LNCAP (cell line): ENCODE results near the gene SCAMP5.

Experiments used
- CTCF ChIP-seq: fragments of 450-650 bp; IDR thresholded peaks from 2 replicates; pipeline ENCODE4 v1.5.1; 2017; ENCODE audit warnings: mild to moderate bottlenecking

Gene SCAMP5

DNA sequence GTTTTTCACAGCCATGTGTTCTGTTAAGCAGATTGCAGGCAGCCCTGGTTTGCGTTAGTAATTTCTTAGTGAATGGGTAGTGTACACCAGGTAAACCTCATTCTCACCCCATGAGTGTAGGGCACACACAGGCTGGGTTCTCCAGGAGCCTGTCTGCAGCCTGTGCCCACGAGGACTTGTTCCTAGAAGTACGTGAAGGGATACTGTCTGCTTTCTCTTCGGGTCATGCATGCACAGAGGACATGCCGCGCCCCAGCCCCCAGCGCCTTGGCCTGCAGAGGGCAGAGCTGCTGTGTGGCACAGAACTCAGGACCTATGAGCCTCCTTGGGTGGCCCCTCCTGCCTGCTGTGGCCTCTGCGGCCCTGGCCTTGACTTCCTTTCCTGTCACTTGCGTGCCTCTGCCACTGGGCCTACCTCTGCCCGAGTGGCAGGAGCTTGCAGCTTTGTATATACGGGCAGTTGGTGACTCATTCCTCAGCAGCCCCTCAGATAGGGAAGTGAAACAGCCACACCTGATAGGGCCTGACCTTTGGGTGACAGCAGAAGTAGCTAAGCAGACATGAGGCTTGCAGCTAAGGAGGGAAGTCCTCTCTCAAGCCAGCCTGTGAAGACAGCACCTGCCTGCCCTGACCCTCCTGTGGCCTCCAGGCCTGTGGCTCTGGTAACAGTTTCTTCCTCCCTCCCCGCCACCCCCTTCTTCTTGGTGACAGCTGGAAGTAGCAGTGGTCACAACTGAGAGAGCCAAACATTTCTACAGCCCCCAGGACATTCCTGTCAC lies 47.6 kb downstream of the SCAMP5 start:
- no peak for TF ChIP-seq CTCF

GRCh38 chr15:75043509-75044257 lies 48.3 kb downstream of the SCAMP5 start:
- TF ChIP-seq CTCF, result no peak

DNA sequence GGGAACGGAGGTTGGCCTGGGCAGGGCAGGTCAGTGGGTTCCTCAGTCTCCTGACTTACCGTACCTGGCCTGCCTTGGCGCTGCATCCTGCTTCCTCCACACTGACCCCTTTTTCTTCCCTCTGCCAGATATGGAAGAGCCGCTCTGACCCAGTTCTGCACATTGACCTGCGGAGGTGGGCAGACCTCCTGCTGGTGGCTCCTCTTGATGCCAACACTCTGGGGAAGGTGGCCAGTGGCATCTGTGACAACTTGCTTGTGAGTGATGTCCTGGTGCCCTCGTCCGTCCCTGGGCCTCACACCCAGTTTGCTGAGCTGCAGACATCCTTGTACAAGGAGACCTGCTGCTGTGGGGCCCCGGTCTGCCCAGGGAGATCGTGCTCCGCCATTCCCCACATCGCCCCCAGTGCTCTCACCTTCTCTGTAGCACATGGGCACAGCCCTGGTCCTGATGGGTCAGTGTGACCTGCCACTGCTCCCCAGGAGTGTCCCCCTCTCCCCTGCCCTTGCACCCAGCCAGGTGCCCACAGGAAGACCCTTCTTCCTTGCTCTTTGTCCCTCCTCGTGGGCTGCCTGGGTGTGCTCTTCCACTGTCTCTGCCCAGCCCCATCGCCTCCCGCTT lies 49.0 kb downstream of the SCAMP5 start:
- no peak for TF ChIP-seq CTCF

GRCh38 chr15:75045332-75046015 lies 50.1 kb downstream of the SCAMP5 start:
- TF ChIP-seq CTCF, result no peak

DNA sequence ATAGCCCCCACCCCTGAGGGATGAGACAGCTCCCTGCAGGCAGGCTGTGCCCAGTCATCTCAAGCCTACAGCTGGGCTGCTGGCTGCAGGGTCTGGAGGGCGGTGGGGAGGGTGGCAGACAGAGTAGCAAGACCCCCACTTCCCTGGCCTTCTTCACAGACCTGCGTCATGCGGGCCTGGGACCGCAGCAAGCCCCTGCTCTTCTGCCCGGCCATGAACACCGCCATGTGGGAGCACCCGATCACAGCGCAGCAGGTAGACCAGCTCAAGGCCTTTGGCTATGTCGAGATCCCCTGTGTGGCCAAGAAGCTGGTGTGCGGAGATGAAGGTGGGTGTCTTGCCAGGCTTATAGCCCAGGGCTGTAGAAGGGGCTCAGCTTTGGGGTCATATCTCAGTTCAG lies 53.0 kb downstream of the SCAMP5 start:
- TF ChIP-seq CTCF, result no peak

DNA sequence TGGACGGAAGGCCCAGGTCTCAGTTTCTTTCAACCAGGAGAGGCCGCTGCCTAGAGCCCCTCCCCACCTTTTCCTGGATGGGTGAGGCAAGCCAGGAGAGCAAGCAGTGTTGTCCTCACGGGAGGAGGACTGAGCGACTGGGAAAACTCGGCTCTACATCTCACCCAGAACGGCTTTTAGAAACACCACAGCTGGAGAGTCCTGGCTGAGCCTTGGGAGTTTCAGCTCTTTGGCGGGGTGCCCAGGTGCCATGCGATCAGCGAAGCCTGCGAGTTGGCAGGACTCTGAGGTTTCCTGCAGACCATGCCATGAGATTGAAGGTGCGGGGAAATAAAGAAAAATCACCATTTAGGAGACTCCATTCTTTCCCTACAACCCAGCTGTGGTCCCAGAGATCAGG lies 54.0 kb downstream of the SCAMP5 start:
- TF ChIP-seq CTCF, result no peak

GRCh38 chr15:75050283-75050682 lies 54.9 kb downstream of the SCAMP5 start:
- no peak for TF ChIP-seq CTCF
